Cardiac muscle cell (in vitro differentiated cells and primary cell): ENCODE measurements around the gene RBMS1. TPM values are rescaled to one million over a fixed set of nuclear protein-coding genes. Genes with fewer than 3 reads are reported as not detected.
"Not testable (repeated sequence)": the region's sequence is repeated elsewhere in the genome, so short reads cannot be mapped to it uniquely, and the experiment has no call there.

Experiments used
- DNase-seq, 2 donors: peaks; one replicate each; pipeline versions ENCODE4 v3.0.0 to v3.0.0-alpha.2; 2010 to 2017; ENCODE audit warnings: low read depth in 1 of 2, low spot score in 1 of 2
- H3K27ac ChIP-seq: fragments of 200-600 bp; sonication (generic); 2 replicates; pipeline ENCODE4 v1.5.1; 2016
- H3K27me3 ChIP-seq: fragments of 200-600 bp; sonication (generic); 2 replicates; pipeline ENCODE4 v1.6.0; 2016; ENCODE audit warnings: control low read depth
- H3K36me3 ChIP-seq: fragments of 200-600 bp; sonication (generic); 2 replicates; pipeline ENCODE4 v1.5.1; 2016; ENCODE audit warnings: control low read depth
- H3K4me1 ChIP-seq: fragments of 200-600 bp; sonication (generic); 2 replicates; pipeline ENCODE4 v1.8.1; 2017; ENCODE audit warnings: low read depth, mild to moderate bottlenecking, mixed run types
- H3K4me3 ChIP-seq: fragments of 200-600 bp; sonication (generic); 2 replicates; pipeline ENCODE4 v1.5.1; 2016; ENCODE audit warnings: mild to moderate bottlenecking
- H3K9me3 ChIP-seq: fragments of 200-600 bp; sonication (generic); 2 replicates; pipeline ENCODE4 v1.5.1; 2017; ENCODE audit warnings: low read depth, mild to moderate bottlenecking, control low read depth
- polyA plus RNA-seq: library from polyadenylated mRNA; unstranded; fragments of >200 nt; fragmentation: Nextera tagmentation; extraction: Ambion mirVana; gene quantifications from 2 replicates; pipeline ENCODE4 v1.2.1, GENCODE V29; 2016
- total RNA-seq: library from RNA; depleted of rRNA; stranded (reverse); fragments of >200 nt; gene quantifications from 2 replicates; pipeline ENCODE4 v1.2.3, GENCODE V29; 2016
- TF ChIP-seq, protein P1 (sequence below): IDR thresholded peaks from 2 replicates; pipeline ENCODE4 v1.5.1; 2012; ENCODE audit warnings: low read depth, mild to moderate bottlenecking, low read length

Gene RBMS1
- total and polyA plus RNA-seq, 2 experiments from 2014 or later: 89.5 to 99.9 TPM

DNA sequence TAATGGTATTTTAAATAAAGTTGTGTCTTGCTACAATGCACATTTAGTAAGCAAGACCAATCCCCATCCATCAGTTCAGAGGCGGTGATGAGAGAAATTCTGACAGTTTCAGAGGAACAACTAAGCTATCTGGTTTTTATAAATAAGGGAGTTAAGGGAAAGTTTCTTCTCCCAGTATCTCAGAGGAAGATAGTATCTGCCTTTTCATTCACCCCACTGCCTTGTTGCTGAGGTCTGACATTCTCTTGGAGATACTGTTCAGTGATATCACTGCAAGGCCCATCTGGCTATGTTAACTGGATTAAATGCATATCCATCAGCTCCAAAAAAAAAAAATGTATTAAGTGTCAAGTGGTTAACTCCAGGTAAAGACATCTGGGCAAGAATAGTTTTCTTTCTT is 47.9 kb downstream of the RBMS1 start:
- no peaks in the 10 kb centered on the region for H3K27me3 ChIP-seq
- no peak for DNase-seq
- H3K36me3 ChIP-seq: no peaks in the 10 kb centered on the region
- TF ChIP-seq, protein P1, sequence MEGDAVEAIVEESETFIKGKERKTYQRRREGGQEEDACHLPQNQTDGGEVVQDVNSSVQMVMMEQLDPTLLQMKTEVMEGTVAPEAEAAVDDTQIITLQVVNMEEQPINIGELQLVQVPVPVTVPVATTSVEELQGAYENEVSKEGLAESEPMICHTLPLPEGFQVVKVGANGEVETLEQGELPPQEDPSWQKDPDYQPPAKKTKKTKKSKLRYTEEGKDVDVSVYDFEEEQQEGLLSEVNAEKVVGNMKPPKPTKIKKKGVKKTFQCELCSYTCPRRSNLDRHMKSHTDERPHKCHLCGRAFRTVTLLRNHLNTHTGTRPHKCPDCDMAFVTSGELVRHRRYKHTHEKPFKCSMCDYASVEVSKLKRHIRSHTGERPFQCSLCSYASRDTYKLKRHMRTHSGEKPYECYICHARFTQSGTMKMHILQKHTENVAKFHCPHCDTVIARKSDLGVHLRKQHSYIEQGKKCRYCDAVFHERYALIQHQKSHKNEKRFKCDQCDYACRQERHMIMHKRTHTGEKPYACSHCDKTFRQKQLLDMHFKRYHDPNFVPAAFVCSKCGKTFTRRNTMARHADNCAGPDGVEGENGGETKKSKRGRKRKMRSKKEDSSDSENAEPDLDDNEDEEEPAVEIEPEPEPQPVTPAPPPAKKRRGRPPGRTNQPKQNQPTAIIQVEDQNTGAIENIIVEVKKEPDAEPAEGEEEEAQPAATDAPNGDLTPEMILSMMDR: no peak
- H3K9me3 ChIP-seq: no peaks in the 10 kb centered on the region
- no peak overlapping the region for H3K4me3 ChIP-seq
- no peak overlapping the region for H3K27ac ChIP-seq
- no peaks in the 10 kb centered on the region for H3K4me1 ChIP-seq

DNA sequence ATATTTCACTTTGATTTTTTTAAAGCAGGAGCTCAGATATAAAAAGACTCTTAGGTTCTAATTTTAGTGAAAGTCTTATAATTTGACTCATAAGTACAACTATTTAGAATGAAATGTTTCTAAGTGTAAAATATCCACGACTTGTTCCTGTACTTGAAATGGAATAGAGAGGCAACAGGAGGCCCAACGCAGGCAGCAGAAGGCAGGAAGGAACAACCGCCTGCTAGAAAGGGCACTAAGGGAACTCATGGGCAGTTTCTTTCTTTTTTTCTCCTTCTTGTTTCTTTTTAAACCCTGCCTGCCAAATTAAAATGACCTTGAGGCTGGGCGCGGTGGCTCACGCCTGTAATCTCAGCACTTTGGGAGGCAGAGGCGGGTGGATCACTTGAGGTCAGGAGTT is 51.0 kb downstream of the RBMS1 start:
- no peak for DNase-seq
- H3K36me3 ChIP-seq: no peaks in the 10 kb centered on the region
- no peaks in the 10 kb centered on the region for H3K27me3 ChIP-seq
- TF ChIP-seq, protein P1: no peak
- H3K4me1 ChIP-seq: peaks cover 3% of the 10 kb centered on the region
- no peaks in the 10 kb centered on the region for H3K9me3 ChIP-seq
- no peak overlapping the region for H3K4me3 ChIP-seq
- H3K27ac ChIP-seq: no peak overlapping the region

DNA sequence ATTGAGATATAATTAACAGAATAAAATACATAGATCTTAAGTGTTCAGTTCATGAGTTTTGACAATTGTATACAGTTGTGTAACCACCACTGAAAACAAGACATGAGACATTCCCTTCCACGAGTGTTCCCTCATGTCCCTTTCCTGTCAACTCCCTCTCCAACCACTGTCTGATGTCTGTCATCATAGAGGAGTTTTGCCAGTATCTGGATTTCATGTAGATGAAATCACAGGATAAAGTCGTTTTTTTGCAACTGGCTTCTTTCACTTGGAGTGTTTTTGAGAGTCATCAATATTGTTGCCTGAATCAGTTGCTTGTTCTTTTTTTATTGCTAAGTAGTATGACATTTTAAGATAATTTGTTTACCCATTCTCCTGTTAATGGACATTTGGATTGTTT is 52.7 kb downstream of the RBMS1 start:
- no peaks in the 10 kb centered on the region for H3K36me3 ChIP-seq
- no peak overlapping the region for H3K4me3 ChIP-seq
- no peak for DNase-seq
- TF ChIP-seq, protein P1: no peak
- no peaks in the 10 kb centered on the region for H3K9me3 ChIP-seq
- H3K27me3 ChIP-seq: no peaks in the 10 kb centered on the region
- H3K27ac ChIP-seq: no peak overlapping the region
- H3K4me1 ChIP-seq: peaks cover 3% of the 10 kb centered on the region

DNA sequence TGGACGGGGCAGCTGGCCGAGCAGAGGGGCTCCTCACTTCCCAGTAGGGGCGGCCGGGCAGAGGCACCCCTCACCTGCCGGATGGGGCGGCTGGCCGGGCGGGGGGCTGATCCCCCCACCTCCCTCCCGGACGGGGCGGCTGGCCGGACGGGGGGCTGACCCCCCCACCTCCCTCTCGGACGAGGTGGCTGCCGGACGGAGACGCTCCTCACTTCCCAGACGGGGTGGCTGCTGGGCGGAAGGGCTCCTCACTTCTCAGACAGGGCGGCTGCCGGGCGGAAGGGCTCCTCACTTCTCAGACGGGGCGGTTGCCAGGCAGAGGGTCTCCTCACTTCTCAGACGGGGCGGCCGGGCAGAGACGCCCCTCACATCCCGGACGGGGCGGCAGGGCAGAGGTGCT is 54.6 kb downstream of the RBMS1 start:
- not testable (repeated sequence) for H3K27ac ChIP-seq, H3K9me3 ChIP-seq, H3K27me3 ChIP-seq, DNase-seq, H3K4me3 ChIP-seq, H3K36me3 ChIP-seq, H3K4me1 ChIP-seq

DNA sequence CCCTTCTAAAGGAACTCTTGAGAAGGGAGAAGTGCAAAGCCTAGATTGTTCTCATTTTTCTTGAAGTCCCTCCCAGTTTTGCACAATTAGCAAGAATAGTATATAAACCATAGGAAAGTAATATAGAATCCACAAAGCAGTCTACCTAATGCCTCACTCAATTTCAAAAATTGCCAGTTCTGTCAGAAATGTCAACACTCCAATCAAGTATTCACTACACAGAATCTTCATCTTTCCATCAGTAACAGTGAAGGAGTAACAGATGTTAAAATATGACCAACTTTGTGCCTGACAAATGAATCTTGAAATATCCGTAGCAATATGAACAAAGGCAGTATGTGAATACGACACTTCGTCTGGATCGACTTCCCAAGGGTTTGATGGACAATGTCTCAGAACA is 56.3 kb downstream of the RBMS1 start:
- no peak overlapping the region for H3K4me3 ChIP-seq
- H3K27ac ChIP-seq: no peak overlapping the region
- no peaks in the 10 kb centered on the region for H3K36me3 ChIP-seq
- H3K9me3 ChIP-seq: no peaks in the 10 kb centered on the region
- DNase-seq: no peak
- TF ChIP-seq, protein P1: no peak
- peaks cover 3% of the 10 kb centered on the region for H3K4me1 ChIP-seq
- no peaks in the 10 kb centered on the region for H3K27me3 ChIP-seq

DNA sequence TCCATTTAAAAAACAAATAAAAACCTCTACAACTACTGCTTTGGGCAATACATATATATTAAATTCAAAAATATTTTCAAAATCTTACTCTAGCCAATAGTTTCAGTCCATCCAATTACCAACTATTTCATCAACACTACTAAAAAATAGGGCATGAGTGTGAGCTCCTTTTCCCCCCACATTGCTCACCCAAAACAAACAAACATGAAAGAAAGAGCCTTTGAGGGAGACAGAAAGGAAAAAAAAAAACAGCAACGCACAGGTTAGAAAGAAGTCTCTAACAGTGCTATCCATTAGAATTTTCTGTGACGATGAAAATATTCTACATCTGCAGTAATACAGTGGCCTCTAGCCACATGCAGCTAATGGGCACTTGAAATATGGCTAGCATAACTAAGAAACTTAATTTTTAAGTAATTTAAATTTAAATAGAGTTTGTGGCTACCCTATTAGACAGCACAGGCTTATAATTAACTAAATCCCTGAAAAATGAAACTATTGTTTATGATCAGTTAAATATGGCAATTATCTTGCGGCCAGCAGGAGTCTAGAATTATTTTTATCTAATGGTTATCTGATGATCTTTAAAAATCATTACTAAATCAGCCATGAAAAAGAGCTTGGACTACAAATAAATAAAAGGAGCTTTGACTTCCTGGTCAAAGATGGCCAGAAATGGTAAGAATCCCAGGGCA is 59.2 kb downstream of the RBMS1 start:
- TF ChIP-seq, protein P1: no peak
- DNase-seq: no peak
- Histone ChIP-seq H3K27me3 (no peaks in the 10 kb centered on the region), H3K4me1 (peaks cover 3% of the 10 kb centered on the region), H3K9me3 (no peaks in the 10 kb centered on the region), H3K36me3 (no peaks in the 10 kb centered on the region), H3K4me3 (no peak overlapping the region), H3K27ac (no peak overlapping the region)
